HepG2 (cell line): ENCODE measurements around the gene ANKRD10. TPM values are rescaled to one million over a fixed set of nuclear protein-coding genes. Genes with fewer than 3 reads are reported as not detected.

Experiments used
- BHLHE40 ChIP-seq: IDR thresholded peaks from 2 replicates; pipeline ENCODE4 v1.6.1; 2011; ENCODE audit warnings: low read length, improper control_type of control experiment
- CEBPB ChIP-seq: IDR thresholded peaks from 2 replicates; pipeline ENCODE4 v1.6.1; 2011; ENCODE audit warnings: low read depth, low read length, improper control_type of control experiment, borderline replicate concordance
- GTF2F1 ChIP-seq: fragments of 150-350 bp; IDR thresholded peaks from 2 replicates; pipeline ENCODE4 v1.6.1; 2014; ENCODE audit warnings: low read length
- HNF1A ChIP-seq, 2 experiments: sonication (generic) in 1 of 2; formaldehyde crosslinking in 1 of 2; IDR thresholded peaks; 2 replicates each; pipeline versions ENCODE4 v1.4.0 to v1.6.1; 2016 to 2020; ENCODE audit warnings: borderline replicate concordance in 1 of 2, low read depth in 1 of 2, mild to moderate bottlenecking in 1 of 2, missing genetic modification reagents in 1 of 2
- KLF16 ChIP-seq, 2 experiments: sonication (generic) in 1 of 2; formaldehyde crosslinking in 1 of 2; IDR thresholded peaks; 2 replicates each; pipeline versions ENCODE4 v1.6.1 to v1.8.0; 2016 to 2023; ENCODE audit warnings: missing genetic modification reagents in 2 of 2, missing compliant biosample characterization in 1 of 2
- LBX2 ChIP-seq: sonication (generic); formaldehyde crosslinking; IDR thresholded peaks from 2 replicates; pipeline ENCODE4 v1.5.0; 2020; ENCODE audit warnings: missing genetic modification reagents, mild to moderate bottlenecking, borderline replicate concordance
- PHF5A ChIP-seq: IDR thresholded peaks from one replicate; pipeline ENCODE4 v1.6.1; 2018; ENCODE audit warnings: low read depth, missing genetic modification reagents; ENCODE audit not compliant: unreplicated experiment
- REL ChIP-seq: sonication (generic); formaldehyde crosslinking; conservative IDR thresholded peaks from 2 replicates; pipeline ENCODE4 v1.8.0; 2022; ENCODE audit warnings: mild to moderate bottlenecking, missing genetic modification reagents, moderate library complexity
- TAF15 ChIP-seq: fragments of 200-400 bp; formaldehyde crosslinking; IDR thresholded peaks from one replicate; pipeline ENCODE4 v1.6.1; 2018; ENCODE audit warnings: mild to moderate bottlenecking, low read depth, low read length; ENCODE audit not compliant: poor library complexity, severe bottlenecking
- TBX3 ChIP-seq: fragments of 450-650 bp; IDR thresholded peaks from 2 replicates; pipeline ENCODE4 v1.6.1; 2017; ENCODE audit warnings: antibody characterized with exemption, mild to moderate bottlenecking, inconsistent platforms, borderline replicate concordance
- TSC22D2 ChIP-seq: sonication (generic); formaldehyde crosslinking; IDR thresholded peaks from 2 replicates; pipeline ENCODE4 v1.5.1; 2020; ENCODE audit warnings: missing genetic modification reagents, mild to moderate bottlenecking, borderline replicate concordance
- WIZ ChIP-seq: sonication (generic); formaldehyde crosslinking; IDR thresholded peaks from 2 replicates; pipeline ENCODE4 v1.5.1; 2020; ENCODE audit warnings: mild to moderate bottlenecking, missing genetic modification reagents
- ZBTB43 ChIP-seq: sonication (generic); formaldehyde crosslinking; conservative IDR thresholded peaks from 2 replicates; pipeline ENCODE4 v1.4.0; 2020; ENCODE audit warnings: missing genetic modification reagents
- ZMYM2 ChIP-seq: sonication (generic); formaldehyde crosslinking; IDR thresholded peaks from 2 replicates; pipeline ENCODE4 v1.8.0; 2022; ENCODE audit warnings: mild to moderate bottlenecking, missing genetic modification reagents
- ZNF160 ChIP-seq: sonication (generic); formaldehyde crosslinking; IDR thresholded peaks from 2 replicates; pipeline ENCODE4 v1.8.0; 2022; ENCODE audit warnings: mild to moderate bottlenecking, inconsistent platforms, missing genetic modification reagents
- ZNF251 ChIP-seq: sonication (generic); formaldehyde crosslinking; IDR thresholded peaks from 2 replicates; pipeline ENCODE4 v1.9.0; 2021; ENCODE audit warnings: mild to moderate bottlenecking, missing genetic modification reagents
- ZNF530 ChIP-seq: sonication (generic); formaldehyde crosslinking; IDR thresholded peaks from 2 replicates; pipeline ENCODE4 v1.5.0; 2020; ENCODE audit warnings: low read depth, mild to moderate bottlenecking, missing genetic modification reagents
- ZNF770 ChIP-seq: sonication (generic); formaldehyde crosslinking; IDR thresholded peaks from 2 replicates; pipeline ENCODE4 v1.5.0; 2020; ENCODE audit warnings: mild to moderate bottlenecking, missing genetic modification reagents
- ZNF780A ChIP-seq: sonication (generic); formaldehyde crosslinking; IDR thresholded peaks from 2 replicates; pipeline ENCODE4 v1.8.0; 2022; ENCODE audit warnings: mild to moderate bottlenecking, missing genetic modification reagents, moderate library complexity
- ZNF883 ChIP-seq: sonication (generic); formaldehyde crosslinking; IDR thresholded peaks from 2 replicates; pipeline ENCODE4 v1.5.1; 2020; ENCODE audit warnings: mild to moderate bottlenecking, missing genetic modification reagents; ENCODE audit errors: not compliant biosample characterization
- polyA plus RNA-seq, 8 experiments: library from polyadenylated mRNA; depleted of rRNA in 3 of 8; stranded (reverse) in 7 of 8; unstranded in 1 of 8; fragments of >200 nt; fragmentation: Illumina TruSeq in 4 of 8; extraction: Trizol in 4 of 8; gene quantifications; 2 replicates each; pipeline versions ENCODE4 v1.2.1 to v1.2.3, GENCODE V29; 2011 to 2016; ENCODE audit warnings: low read depth in 4 of 8, missing spikeins in 1 of 8, mixed read lengths in 1 of 8; ENCODE audit not compliant: insufficient read depth in 1 of 8
- total RNA-seq, 5 experiments: library from RNA; depleted of rRNA; stranded (reverse); fragments of >200 nt; fragmentation: Illumina TruSeq; extraction: Trizol; gene quantifications; 2 replicates each; pipeline ENCODE4 v1.2.3, GENCODE V29; 2016; ENCODE audit warnings: low read depth in 1 of 5

The ANKRD10 gene
- total and polyA plus RNA-seq, 2 of the 13 experiments (the other 11 are each of a cell fraction or from before 2014, with no cell fraction given): 108 to 115 TPM

GRCh38 chr13:110914331-110915056, 375 bp downstream of the ANKRD10 start (continued):
- TF ChIP-seq LBX2 (CRISPR knock-in tag): no peak
- TF ChIP-seq TSC22D2 (CRISPR knock-in tag): peak; percentile 29; the same call in 1 of the 2 replicates
- no peak for TF ChIP-seq HNF1A (IDR thresholded peaks at IDR 0.05; ENCODE audit: low read depth)
- peak; percentile 36; the same call in 1 of the 2 replicates for TF ChIP-seq HNF1A (CRISPR knock-in tag; IDR thresholded peaks at IDR 0.05; ENCODE audit: borderline replicate concordance)
- TF ChIP-seq ZMYM2 (CRISPR knock-in tag): no peak
- TF ChIP-seq BHLHE40: no peak
- TF ChIP-seq ZBTB43 (CRISPR knock-in tag): peak; percentile 41; the same call in 1 of the 2 replicates
- peak; percentile 36; the same call in 1 of the 2 replicates for TF ChIP-seq ZNF780A (CRISPR knock-in tag)
- no peak for TF ChIP-seq TAF15
- no peak for TF ChIP-seq GTF2F1
- no peak for TF ChIP-seq ZNF530 (CRISPR knock-in tag)
- no peak for TF ChIP-seq CEBPB
- no peak for TF ChIP-seq PHF5A
- no peak for TF ChIP-seq ZNF251 (CRISPR knock-in tag)
- no peak for TF ChIP-seq KLF16 (CRISPR knock-in tag; IDR thresholded peaks at IDR 0.05)
- no peak; the same call in 1 of the 2 replicates for TF ChIP-seq ZNF770 (CRISPR knock-in tag)
- peak; percentile 74 for TF ChIP-seq ZNF883
- TF ChIP-seq ZNF160 (CRISPR knock-in tag): no peak; the same call in 1 of the 2 replicates
- peak; percentile 85; the same call in 1 of the 2 replicates for TF ChIP-seq WIZ (CRISPR knock-in tag)
- TF ChIP-seq TBX3: no peak
- TF ChIP-seq REL (CRISPR knock-in tag): peak; percentile 82; the same call in 1 of the 2 replicates
